HG03439 (cell line): ENCODE results near the gene ATXN1.

ENCODE experiments used
- ATAC-seq: cut with Tn5 transposase; IDR thresholded peaks from one replicate; pipeline ENCODE4 v1.9.1; 2021; ENCODE audit warnings: mild to moderate bottlenecking, moderate library complexity; ENCODE audit not compliant: unreplicated experiment

Gene ATXN1

DNA sequence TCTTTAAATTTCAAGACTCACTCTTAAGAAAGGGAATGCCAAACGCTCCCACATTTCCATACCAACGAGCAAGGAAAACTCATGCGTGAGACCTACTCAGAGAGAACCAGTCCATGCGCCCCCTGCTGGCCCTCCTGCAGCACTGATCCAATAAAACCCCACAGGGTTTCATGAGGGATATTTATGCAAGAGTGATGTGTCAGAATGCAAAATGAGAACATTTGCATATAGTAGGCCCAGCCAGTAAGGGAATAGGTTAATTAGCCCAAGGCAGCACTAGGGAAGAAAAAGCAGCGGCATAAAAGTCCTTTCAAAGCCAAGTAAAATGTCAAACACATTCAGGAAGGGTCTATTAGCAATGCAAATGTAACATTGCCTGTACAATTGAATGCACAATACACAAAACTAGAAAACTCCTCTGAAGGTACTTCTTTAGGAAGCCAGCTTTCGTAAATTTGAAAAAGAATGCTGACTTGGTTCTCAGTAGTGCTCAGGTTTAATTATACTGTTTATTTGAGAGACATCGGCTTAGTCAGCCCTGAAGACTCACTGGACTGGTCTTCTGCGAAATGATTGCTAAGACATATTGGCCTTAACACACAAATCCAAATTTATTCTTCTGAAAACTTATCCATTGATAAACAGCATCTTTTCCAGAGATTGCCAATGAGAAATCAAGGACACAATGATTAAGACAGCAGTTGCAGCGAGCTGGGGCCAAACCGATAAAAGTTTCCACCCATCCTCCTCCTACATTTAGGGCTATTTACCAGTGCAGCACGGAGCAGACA, 429.7 kb downstream of the ATXN1 start:
- no peak for ATAC-seq

DNA sequence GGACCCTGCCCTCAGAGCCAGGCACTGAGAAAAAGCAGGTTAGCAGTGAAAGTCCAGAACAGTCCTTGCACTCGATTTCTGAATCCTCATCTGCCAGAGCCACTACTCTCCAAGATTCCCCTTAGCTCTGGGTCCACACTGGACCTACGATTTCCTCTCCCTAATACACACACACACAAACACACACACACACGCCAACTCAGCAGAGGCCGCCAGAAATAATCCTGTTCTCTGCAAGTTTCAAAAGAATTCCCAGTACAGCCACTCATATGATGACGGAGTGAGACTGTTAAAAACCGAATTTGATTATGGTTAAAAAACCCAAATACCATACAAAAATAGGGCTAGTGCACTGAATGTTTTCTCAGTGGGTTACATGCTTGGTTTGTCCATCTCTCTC, 432.0 kb downstream of the ATXN1 start:
- no peak for ATAC-seq

DNA sequence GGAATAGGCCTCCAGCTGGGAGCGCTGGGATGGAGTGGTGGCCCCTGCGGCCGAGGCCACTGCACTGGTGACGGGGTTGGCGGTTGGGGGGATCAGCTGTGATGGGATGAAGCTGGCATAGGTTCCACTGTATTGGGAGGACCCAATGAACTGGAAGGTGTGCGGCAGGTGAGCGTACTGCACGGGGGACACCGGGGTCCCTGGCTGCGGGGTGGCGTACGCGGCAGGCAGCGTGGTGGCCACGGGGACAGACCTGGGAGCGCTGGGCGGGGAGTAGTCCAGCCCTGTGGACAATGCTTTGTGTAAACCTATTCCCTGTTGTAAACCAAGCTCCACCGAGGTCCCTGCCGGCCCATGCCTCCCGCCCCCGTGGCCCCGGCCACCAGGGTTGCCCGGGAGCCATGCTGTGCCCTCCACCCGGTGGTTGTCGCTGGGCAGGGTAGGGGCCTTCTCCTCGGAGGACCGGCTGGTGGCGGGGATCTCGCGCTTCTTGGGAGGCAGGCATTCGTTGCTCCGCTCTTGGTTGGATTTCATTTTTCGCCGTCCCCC, 433.4 kb downstream of the ATXN1 start:
- ATAC-seq: no peak

DNA sequence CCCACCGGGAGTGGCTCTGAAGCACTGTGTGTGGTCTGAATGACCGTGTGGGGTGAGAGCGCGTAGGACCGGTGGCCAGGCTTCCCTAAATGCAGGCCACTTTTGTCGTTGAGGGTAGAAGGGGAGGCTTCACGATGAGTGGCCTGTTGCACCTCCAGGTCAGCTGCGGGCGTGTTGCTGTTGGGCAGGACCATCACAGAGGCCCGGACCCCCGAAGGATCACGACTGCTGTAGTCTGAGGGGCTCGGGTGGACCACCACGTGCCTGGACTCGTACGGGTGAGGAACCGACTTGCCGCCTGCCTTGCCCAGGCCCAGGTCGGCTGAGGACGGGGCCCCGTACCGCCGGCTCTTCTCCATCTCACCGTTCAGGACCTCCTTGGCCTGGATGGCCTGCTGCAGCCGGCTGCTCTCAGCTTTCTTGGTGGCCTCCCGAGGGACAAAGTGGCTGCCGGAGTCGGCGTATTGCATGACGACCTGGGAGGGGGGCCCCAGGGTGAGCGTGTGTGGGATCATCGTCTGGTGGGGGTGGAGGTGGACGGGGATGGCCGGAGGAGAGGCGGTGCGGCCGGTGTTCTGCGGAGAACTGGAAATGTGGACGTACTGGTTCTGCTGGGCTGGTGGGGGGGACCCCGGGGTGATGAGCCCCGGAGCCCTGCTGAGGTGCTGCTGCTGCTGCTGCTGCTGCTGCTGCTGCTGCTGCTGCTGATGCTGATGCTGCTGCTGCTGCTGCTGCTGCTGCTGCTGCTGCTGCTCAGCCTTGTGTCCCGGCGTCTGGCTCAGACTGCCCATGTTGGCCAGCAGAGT, 434.1 kb downstream of the ATXN1 start:
- no peak for ATAC-seq

DNA sequence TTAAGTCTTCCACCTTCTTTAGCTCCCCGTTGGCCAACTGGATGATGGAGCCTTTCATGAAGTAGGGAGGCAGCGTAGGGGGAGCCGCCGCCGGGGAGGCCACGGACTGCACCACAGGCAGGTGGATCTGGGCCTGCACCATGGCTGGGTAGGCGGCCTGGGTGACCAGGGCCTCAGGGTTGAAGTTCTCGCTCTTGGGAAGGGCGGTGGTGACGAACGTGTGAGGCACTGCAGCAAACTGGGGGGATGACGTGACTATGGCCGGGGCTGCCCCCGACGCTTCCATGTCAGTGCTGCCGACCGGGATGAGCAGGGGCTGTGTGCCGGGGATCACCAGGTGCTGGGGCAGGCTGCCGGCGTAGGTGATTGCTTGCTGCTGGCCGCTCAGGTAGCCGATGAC, 434.7 kb downstream of the ATXN1 start:
- no peak for ATAC-seq

DNA sequence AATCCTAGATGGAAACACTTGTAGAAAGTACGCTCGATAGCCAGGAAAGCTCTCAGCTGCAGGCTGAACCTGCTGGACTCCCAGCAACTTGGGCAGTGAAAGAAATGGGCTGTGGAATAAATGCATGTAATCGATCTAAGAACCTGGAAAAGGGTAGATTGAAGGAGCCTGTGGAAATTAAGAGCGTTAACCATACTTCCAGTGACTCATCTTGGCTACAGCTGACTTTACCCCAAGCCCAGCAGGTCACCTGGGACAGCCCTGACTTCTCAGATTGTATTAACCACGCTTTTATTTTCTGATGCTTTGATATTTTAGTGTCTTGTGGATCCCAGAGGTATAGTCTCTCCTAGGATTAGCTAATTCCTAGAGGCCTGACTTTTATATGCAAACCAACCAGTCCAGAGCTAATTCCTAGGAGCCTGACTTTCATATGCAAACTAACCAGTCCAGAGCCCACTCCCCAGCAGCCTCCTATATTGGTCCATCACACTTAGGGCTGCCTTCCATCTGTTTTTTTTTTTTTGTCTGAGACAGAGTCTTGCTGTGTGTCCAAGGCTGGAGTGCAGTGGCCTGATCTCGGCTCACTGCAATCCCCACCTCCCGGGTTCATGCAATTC, 436.5 kb downstream of the ATXN1 start:
- no peak for ATAC-seq

DNA sequence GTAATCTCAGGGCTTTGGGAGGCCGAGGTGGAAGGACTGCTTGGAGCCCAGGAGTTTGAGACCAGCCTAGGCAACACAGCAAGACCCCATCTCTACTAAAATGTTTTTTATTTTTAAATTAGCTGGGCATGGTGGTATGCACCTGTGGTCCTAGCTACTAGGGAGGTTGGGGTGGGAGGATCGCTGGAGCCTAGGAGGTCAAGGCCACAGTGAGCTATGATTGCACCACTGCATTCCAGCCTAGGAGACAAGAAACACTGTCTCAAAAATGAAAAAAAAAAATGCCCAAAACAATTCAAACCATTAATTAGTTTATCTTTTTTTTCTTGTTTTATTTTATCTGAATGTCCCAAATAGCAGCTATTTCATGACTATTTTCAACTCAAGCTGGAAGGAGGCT, 437.1 kb downstream of the ATXN1 start:
- no peak for ATAC-seq

DNA sequence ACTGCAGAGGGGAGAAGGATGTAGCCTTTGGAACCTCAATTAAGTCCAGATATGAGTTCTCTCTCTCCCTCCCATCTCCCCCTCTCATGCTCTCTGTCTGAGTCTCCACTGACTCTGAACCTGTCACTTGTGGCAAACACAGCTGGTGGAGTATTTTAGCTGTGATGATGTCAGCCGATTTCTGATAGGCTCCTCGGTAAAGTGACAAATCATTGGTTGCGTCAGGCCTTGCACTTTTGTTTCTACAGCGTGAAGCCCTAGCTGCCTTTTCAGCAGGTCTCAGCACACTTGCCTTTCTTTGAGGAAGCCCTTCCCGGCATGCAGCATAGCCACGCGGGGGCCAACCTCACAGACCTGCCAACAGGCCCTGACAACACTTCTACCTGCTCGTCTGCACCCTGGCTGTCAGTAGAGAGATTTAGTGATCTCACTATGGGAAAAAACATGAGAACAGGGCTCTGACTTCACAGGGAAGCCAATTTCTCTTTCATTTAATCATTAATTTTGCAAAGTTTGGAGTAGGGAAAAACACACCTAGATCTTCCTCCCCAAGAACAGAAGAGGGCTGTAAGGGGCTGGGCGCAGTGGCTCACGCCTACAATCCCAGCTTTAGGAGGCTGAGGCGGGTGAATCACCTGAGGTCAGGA, 438.5 kb downstream of the ATXN1 start:
- peak; percentile 75 for ATAC-seq

DNA sequence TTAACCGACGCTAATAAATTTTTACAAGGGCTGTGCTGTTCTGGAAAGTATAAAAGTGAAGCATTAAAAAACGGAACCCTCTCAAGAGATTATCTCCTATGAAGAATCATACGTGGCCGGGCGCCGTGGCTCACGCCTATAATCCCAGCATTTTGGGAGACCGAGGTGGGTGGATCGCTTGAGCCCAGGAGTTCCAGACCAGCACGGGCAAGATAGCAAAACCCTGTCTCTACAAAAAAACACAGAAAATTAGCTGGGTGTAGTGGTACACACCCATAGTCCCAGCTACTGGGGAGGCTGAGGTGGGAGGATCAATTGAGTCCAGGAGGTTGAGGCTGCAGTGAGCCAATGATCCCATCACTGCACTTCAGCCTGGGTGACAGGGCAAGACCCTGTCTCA, 439.4 kb downstream of the ATXN1 start:
- ATAC-seq: no peak

DNA sequence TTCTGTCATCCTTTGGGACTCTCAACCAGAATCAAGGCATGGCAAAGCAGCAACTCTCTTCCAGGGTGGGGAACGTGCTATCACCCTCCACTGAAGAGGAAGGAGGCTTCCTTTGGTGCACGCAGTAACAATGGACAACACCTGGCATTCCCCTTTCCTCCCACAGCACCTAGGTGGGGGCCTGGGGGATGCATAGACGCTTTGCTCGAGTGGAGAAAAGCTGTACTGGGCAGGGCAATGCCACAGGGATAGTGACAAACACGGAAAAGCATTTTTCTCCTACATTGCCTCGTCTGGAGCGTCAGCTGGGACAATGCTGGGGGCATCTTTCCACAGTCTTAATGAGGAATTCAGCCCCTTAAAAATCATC, 439.9 kb downstream of the ATXN1 start:
- no peak for ATAC-seq

DNA sequence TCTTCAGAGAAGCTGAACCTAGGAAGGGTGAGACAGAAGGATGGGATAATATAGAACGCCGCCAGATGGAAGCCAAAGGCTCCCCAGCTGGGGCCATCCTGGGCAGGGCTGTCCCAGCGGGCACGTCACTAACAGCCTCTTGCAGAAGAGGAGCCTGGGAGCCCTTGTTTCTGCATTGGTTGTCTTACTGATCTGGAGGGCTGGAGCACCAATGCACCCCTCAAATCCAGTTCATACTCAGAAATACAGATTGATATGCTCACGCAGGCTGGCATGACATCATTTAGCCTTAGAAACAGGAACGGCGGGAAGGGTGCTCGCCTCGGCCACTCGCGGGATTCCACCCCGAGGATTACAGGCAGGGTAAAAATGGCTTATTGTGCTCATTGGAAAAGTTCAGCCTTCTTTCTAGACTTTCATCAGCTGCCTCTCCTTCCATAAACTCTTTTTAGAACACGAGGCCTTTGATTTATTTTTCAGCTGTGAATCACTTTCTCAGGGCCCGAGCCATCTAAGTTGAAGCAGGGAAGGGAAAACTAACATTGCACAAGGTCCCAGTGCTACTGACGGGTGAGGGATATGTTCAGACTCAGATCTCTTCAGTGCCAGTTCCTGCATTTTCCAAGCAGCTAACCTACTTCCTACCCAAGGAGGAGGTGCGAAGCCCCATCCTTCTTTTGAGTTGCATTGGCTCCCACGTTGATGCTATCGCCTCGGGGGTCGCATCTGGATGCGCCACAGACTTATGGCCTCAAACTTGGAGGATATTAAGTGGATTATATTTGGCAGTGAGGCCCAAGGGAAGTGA, 440.5 kb downstream of the ATXN1 start:
- ATAC-seq: no peak

DNA sequence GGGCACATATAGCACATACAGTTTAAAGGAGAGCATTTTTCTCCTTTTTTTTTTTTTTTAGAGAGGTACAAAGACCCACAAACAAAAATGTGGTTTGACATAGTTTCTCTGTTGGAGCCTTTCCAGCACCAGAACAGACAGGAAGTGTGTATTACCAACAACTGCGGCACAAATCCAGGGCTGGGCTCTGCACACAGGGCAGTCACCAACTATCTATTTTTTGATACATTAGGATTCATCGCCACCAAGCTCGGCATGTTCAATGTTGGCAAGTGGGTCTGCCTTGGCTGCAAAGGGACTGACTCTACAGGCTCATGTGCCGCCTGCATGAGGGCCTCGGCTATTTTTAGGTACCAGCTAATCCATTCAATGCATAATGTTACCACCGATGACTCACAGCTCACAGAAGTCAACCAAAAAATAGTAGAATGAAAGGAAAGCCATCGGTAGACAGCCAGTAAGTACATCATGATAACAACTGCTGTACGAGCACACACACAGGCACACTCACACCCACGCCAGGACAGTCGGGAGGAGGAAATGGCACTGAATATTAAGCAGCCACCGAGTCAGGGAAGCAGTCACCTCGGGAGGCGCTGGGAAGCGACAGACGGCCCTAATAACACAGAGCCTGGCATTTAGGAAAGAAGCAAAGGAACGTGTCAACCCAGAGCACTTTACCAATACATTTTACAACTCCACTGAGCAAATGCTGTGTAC, 441.3 kb downstream of the ATXN1 start:
- peak; percentile 59 for ATAC-seq

DNA sequence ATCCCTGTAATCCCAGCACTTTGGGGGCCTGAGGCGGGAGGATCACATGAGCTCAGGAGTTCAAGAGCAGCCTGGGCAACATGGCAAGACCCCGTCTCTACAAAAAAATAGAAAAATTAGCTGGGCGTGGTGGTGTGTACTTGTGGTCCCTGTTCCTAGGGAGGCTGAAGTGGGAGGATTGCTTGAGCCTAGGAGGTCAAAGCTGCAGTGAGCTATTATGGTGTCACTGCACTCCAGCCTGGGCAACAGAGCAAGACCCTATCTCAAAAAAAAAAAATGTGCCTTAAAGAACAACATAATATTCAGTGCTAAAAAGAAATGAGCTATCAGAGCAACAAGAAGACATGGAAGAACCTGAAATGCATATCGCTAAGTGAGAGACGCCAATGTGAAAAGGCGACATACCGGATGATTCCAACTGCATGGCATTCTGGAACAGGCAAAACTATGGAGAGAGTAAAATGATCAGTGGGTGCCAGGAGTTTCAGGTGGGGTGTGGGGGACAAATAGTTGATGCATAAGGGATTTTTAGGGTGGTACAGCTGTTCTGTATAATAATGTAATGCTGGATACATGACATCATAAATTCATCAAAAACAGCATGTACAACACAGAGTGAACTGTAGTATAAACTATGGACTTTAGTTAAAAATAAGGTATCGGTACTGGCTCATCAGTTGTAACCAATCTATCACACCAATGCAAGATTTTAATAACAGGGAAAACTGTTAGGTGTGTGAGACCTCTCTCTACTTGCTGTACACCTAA, 442.1 kb downstream of the ATXN1 start:
- no peak for ATAC-seq

DNA sequence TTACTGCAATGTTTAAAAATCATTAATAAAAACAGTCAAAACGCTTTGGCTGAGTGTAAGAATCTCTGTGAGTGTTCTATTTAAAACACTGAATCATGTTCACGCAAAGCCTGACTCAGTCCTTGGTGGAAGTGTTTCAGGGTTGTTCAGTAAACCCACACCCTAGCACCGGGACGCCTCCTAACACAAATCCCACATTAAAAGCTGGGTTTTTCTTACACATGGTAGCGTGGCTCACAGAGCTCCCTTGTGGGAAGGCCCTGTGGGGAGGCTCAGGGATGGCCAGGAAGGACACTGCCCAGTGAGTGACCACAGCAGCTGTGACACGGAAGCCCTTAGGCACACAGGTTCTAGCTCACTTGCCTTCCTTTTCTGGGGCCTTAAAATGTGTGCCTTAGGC, 442.7 kb downstream of the ATXN1 start:
- no peak for ATAC-seq

DNA sequence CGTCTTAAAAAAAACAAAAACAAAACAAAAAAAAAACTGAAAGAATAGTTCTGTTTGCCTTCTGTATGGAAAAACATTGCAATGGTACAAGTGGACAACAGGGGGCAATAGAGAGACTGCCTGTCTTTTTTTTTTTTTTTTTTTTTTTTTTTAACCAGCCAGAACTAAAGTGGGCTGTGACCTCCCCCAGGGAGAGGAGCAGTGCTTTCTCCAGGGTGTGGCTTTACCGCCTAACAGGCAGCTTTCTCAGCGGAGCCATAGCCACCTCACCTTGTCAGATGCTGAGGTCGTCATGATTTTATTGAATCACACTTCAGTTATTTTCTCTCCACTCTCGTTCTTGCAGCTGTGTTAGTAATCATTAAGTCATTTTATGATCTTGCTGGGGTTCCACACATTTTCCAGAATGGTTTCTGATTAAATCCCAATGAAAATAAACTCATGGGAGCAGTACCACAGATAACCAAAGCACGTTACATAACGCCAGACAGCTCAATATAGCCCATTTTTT, 444.5 kb downstream of the ATXN1 start:
- no peak for ATAC-seq

DNA sequence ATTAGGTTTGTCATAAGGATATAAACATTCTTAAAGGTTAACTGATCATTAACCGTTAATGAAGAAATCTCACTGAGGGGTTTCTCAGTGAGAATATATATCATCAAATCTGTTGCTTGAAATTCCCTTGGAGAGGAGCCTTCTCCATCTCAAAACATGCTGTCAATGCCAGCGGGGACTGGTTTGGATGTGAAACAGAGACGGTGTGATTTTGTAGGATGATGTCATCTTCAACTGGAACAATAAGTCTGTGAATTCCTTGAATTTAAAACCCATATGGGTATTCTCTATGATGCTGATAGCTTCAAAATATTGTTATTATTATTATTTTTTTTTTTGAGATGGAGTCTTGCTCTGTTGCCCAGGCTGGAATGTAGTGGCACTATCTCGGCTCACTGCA, 447.0 kb downstream of the ATXN1 start:
- no peak for ATAC-seq

DNA sequence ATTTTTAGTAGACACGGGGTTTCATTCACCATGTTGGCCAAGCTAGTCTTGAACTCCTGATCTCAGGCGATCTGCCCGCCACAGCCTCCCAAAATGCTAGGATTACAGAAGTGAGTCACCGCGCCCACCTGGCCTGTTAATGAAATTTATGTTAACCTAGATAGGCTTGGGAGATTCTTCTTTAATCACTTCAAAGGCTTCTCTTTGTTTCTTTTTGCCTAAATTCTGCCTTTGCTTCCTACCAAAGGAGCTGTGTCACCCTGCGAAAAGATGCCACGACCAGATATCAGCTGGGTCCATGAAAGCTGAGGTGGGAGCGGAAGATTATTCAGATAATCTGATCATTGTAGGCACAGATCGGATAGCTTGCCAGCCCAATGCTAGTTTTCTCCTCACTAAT, 447.5 kb downstream of the ATXN1 start:
- no peak for ATAC-seq

DNA sequence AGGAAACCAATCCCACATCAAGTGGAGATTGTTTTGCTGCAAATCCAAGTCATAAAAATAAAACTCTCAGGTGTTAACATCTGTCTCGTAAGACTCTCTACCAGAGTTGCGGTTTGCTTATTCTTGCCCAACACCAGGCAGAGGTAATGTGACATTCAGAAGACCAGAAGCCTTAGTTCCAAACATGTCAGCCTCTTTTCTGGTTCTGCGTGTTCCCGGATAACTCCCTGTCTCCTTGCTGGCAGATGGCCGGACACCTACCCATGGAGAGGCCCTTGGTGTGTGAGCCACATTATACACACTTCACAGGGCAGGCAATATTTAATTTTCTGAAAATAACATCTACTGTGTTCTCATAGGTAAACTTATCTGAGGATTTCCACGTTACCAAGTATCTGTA, 449.5 kb downstream of the ATXN1 start:
- no peak for ATAC-seq

DNA sequence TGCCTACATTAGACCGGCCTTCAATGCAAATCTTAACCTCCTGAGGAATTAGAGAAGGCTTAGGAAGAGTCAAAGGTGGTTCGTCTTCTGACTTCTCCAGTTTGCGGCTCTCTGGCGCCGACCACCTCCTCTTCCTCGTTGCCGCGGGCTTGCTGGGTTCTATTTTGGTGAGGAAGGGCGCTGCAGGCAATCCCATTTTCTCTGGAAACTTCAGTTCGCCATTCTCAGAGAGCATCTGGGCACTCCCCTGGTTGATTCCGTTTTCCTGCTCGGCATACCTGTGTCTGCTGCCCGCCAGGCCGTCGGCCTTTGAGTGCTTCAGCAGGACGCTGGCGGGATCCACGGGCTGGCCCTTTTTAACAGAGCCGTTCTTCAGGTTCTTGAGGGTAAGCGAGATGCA, 454.9 kb downstream of the ATXN1 start:
- no peak for ATAC-seq
